ENCODE measurements around the gene ACR. TPM values are rescaled to one million over a fixed set of nuclear protein-coding genes. Genes with fewer than 3 reads are reported as not detected.

The ACR gene
- total RNA-seq, 1 experiment from 2014 or later, result 0.21 TPM

- intact Hi-C loops (cut with micrococcal nuclease; ENCODE audit: unreplicated experiment), result no loop called here
- no peak for TF ChIP-seq POLR2AphosphoS5 (IDR thresholded peaks at IDR 0.05; ENCODE audit: low read depth, low read length)
- no peak for TF ChIP-seq SIN3A (IDR thresholded peaks at IDR 0.05; ENCODE audit: borderline replicate concordance, insufficient read depth, low read depth, low read length)
- no peak for TF ChIP-seq CTCF (IDR thresholded peaks at IDR 0.05)
- TF ChIP-seq TCF7L2 (IDR thresholded peaks at IDR 0.05; ENCODE audit: low read depth, low read length), result no peak
- TF ChIP-seq REST (IDR thresholded peaks at IDR 0.05; ENCODE audit: insufficient read depth in 1 of 2, low read depth in 2 of 2, low read length in 1 of 2), result no peak
- POLR2A ChIA-PET, result no interaction called here
These were observed 34.1 kb upstream of the ACR start for GRCh38 chr22:50703726-50704509.

DNA sequence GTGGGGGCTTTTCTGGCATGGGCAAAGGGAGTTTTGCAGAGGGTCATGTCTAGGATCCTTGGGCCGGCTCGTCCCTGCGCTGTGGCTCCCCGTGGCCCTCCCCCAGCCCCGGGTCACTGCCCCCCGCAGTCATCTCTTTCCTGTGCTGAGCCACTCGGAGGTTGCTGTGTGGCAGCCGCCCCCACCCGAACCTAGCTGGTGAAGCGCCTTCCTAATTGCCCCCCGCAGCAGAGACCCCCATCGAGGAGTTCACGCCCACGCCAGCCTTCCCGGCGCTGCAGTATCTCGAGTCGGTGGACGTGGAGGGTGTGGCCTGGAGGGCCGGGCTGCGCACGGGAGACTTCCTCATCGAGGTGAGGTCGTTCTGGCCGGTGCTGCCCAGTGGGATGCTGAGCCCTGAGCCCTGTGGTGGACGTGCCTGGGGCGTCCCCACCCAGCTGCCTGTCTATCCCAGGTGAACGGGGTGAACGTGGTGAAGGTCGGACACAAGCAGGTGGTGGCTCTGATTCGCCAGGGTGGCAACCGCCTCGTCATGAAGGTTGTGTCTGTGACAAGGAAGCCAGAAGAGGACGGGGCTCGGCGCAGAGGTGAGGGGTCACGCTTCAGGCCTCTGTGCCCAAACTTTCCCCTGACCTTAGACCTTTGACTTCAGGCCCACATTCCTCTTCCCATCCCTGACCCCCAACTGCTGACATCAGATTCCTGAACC lies 33.3 kb upstream of the ACR start:
- no peak for TF ChIP-seq REST (IDR thresholded peaks at IDR 0.05; ENCODE audit: insufficient read depth in 1 of 2, low read depth in 2 of 2, low read length in 1 of 2)
- TF ChIP-seq POLR2AphosphoS5 (IDR thresholded peaks at IDR 0.05; ENCODE audit: low read depth, low read length), result no peak
- TF ChIP-seq TCF7L2 (IDR thresholded peaks at IDR 0.05; ENCODE audit: low read depth, low read length), result no peak
- TF ChIP-seq CTCF (IDR thresholded peaks at IDR 0.05), result no peak
- TF ChIP-seq SIN3A (IDR thresholded peaks at IDR 0.05; ENCODE audit: borderline replicate concordance, insufficient read depth, low read depth, low read length), result no peak
- intact Hi-C loops (cut with micrococcal nuclease; ENCODE audit: unreplicated experiment) (no loop called here), in situ Hi-C loops (cut with HindIII; ENCODE audit: low pct_unique_long_range_greater_than_20kb, low sequenced_read_pairs) (no loop called here)
- Histone ChIP-seq H3K4me3 (ENCODE audit: low read depth in 2 of 2, low read length in 2 of 2) (no peak overlapping the region), H3K4me1 (ENCODE audit: control insufficient read depth, insufficient read depth, low read length) (no peaks in the 10 kb centered on the region), H3K36me3 (ENCODE audit: control insufficient read depth, insufficient read depth, low read length) (no peaks in the 10 kb centered on the region), H3K27me3 (ENCODE audit: control insufficient read depth, insufficient read depth, low read length) (no peaks in the 10 kb centered on the region), H3K9me3 (ENCODE audit: control insufficient read depth, insufficient read depth, low read depth, low read length) (no peaks in the 10 kb centered on the region), H3K27ac (ENCODE audit: low read length) (no peak overlapping the region)
- POLR2A ChIA-PET, result no interaction called here
- no peak for ATAC-seq
- CTCF ChIA-PET, result no interaction called here
- DNase-seq (ENCODE audit: low read depth, low spot score), result no peak
- no TSS peak for BruUV-seq (replicated peaks)

More at GRCh38 chr22:50703726-50704509, 34.1 kb upstream of the ACR start:
- no peak for DNase-seq (ENCODE audit: low read depth, low spot score)
- ATAC-seq, result no peak
- Histone ChIP-seq H3K9me3 (ENCODE audit: control insufficient read depth, insufficient read depth, low read depth, low read length) (no peaks in the 10 kb centered on the region), H3K27me3 (ENCODE audit: control insufficient read depth, insufficient read depth, low read length) (no peaks in the 10 kb centered on the region), H3K4me1 (ENCODE audit: control insufficient read depth, insufficient read depth, low read length) (no peaks in the 10 kb centered on the region), H3K4me3 (ENCODE audit: low read depth in 2 of 2, low read length in 2 of 2) (no peak overlapping the region), H3K36me3 (ENCODE audit: control insufficient read depth, insufficient read depth, low read length) (no peaks in the 10 kb centered on the region), H3K27ac (ENCODE audit: low read length) (no peak overlapping the region)
- no TSS peak for BruUV-seq (replicated peaks)
- in situ Hi-C loops (cut with HindIII; ENCODE audit: low pct_unique_long_range_greater_than_20kb, low sequenced_read_pairs), result no loop called here
- CTCF ChIA-PET, result no interaction called here

All from Panc1 (cell line).